A549 (cell line): ENCODE results near the gene UNKL. TPM values are rescaled to one million over a fixed set of nuclear protein-coding genes. Genes with fewer than 3 reads are reported as not detected.

Source experiments
- ATAC-seq, 2 experiments: fragments of 200-7000 bp in 1 of 2; fragments of >200 bp in 1 of 2; cut with Nextera tagmentation in 1 of 2; cut with Tn5 transposase in 1 of 2; 3 replicates each; pipeline versions ENCODE4 v1.8.0 to v1.9.1; 2018 to 2020; ENCODE audit warnings: mild to moderate bottlenecking in 1 of 2, moderate library complexity in 1 of 2
- CTCF ChIA-PET: fragments of 300-600 bp; sonication (Branson Sonifier 250); formaldehyde crosslinking; extraction: SDS; loops from one replicate; lab custom pipeline; 2021; ENCODE audit warnings: antibody characterized with exemption, inconsistent platforms; lab: Yijun Ruan, JAX
- POLR2A ChIA-PET: fragments of 350-600 bp; formaldehyde crosslinking; extraction: SDS; loops from one replicate; lab custom pipeline; 2021; ENCODE audit warnings: antibody characterized with exemption, inconsistent platforms; lab: Yijun Ruan, JAX
- DNase-seq, 2 experiments: peaks; one replicate each; pipeline versions ENCODE4 v3.0.0 to v3.0.0-alpha.2; 2011 to 2016; ENCODE audit warnings: low read depth in 1 of 2, low spot score in 1 of 2
- FAIRE-seq: peaks from 2 replicates; lab custom pipeline; 2011; peaks lifted over from hg19 to GRCh38; lab: Jason Lieb, UNC
- H3K27ac ChIP-seq, 2 experiments: fragments of >200 bp; sonication (Bioruptor Twin); formaldehyde crosslinking; 3 replicates each; pipeline ENCODE4 v1.5.1; 2016 to 2017
- H3K4me1 ChIP-seq: fragments of >200 bp; sonication (Bioruptor Twin); formaldehyde crosslinking; 3 replicates; pipeline ENCODE4 v1.6.1; 2016
- H3K4me2 ChIP-seq: fragments of >200 bp; sonication (Bioruptor Twin); formaldehyde crosslinking; 3 replicates; pipeline ENCODE4 v1.6.1; 2016
- H3K4me3 ChIP-seq: fragments of >200 bp; sonication (Bioruptor Twin); formaldehyde crosslinking; 3 replicates; pipeline ENCODE4 v1.5.1; 2016
- H3K9me3 ChIP-seq: fragments of >200 bp; sonication (Bioruptor Twin); formaldehyde crosslinking; 3 replicates; pipeline ENCODE4 v1.6.1; 2016
- CBX2 ChIP-seq: fragments of 200-600 bp; sonication (generic); IDR thresholded peaks from 2 replicates; pipeline ENCODE4 v1.6.1; 2016; ENCODE audit warnings: low read depth, mild to moderate bottlenecking, borderline replicate concordance
- CHD2 ChIP-seq: fragments of 150-350 bp; IDR thresholded peaks from 2 replicates; pipeline ENCODE4 v1.6.1; 2014; ENCODE audit warnings: low read length; ENCODE audit not compliant: partially characterized antibody
- EHF ChIP-seq: fragments of 250-450 bp; sonication (Bioruptor Pico); IDR thresholded peaks from 2 replicates; pipeline ENCODE4 v1.5.0; 2020; ENCODE audit warnings: mild to moderate bottlenecking
- ELK1 ChIP-seq: fragments of 150-350 bp; IDR thresholded peaks from 2 replicates; pipeline ENCODE4 v1.6.1; 2014; ENCODE audit warnings: low read depth, mild to moderate bottlenecking, low read length
- ESRRA ChIP-seq: fragments of 150-350 bp; IDR thresholded peaks from 2 replicates; pipeline ENCODE4 v1.6.1; 2014; ENCODE audit warnings: mild to moderate bottlenecking, low read length, borderline replicate concordance
- FOXS1 ChIP-seq: fragments of 250-450 bp; sonication (Bioruptor Pico); IDR thresholded peaks from 2 replicates; pipeline ENCODE4 v1.5.0; 2020; ENCODE audit warnings: mild to moderate bottlenecking, moderate library complexity
- GATA3 ChIP-seq: IDR thresholded peaks from 2 replicates; pipeline ENCODE4 v1.6.1; 2012; ENCODE audit warnings: borderline replicate concordance
- HES2 ChIP-seq: fragments of >200 bp; sonication (Bioruptor Twin); formaldehyde crosslinking; IDR thresholded peaks from 2 replicates; pipeline ENCODE4 v1.6.1; 2016
- HOXA7 ChIP-seq: fragments of 250-450 bp; sonication (Bioruptor Pico); IDR thresholded peaks from 2 replicates; pipeline ENCODE4 v1.5.0; 2020; ENCODE audit warnings: mild to moderate bottlenecking, moderate library complexity
- JUN ChIP-seq, 2 experiments: fragments of >200 bp; sonication (Bioruptor Twin); formaldehyde crosslinking; IDR thresholded peaks; 2 replicates in 1 of 2; 3 replicates in 1 of 2; pipeline ENCODE4 v1.6.1; 2016 to 2017
- KDM1A ChIP-seq: fragments of 200-600 bp; sonication (generic); IDR thresholded peaks from 2 replicates; pipeline ENCODE4 v1.6.1; 2016; ENCODE audit warnings: low read depth, mild to moderate bottlenecking
- NFE2L2 ChIP-seq: fragments of 150-350 bp; conservative IDR thresholded peaks from 2 replicates; pipeline ENCODE4 v1.6.1; 2014; ENCODE audit warnings: low read length
- POLR2AphosphoS2 ChIP-seq: conservative IDR thresholded peaks from 2 replicates; pipeline ENCODE4 v1.6.1; 2012; ENCODE audit warnings: low read length, improper control_type of control experiment, inconsistent platforms
- RAD21 ChIP-seq, 2 experiments: fragments of >200 bp in 1 of 2; sonication (Bioruptor Twin) in 1 of 2; formaldehyde crosslinking in 1 of 2; IDR thresholded peaks in 1 of 2; conservative IDR thresholded peaks in 1 of 2; 2 replicates in 1 of 2; 3 replicates in 1 of 2; pipeline ENCODE4 v1.6.1; 2012 to 2018; ENCODE audit warnings: inconsistent platforms in 1 of 2
- RFX5 ChIP-seq: fragments of 450-650 bp; IDR thresholded peaks from 2 replicates; pipeline ENCODE4 v1.7.1; 2014; ENCODE audit warnings: antibody characterized with exemption, mild to moderate bottlenecking, moderate library complexity
- SMC3 ChIP-seq: fragments of >200 bp; sonication (Bioruptor Twin); formaldehyde crosslinking; IDR thresholded peaks from 3 replicates; pipeline ENCODE4 v1.6.1; 2018; ENCODE audit warnings: inconsistent platforms
- ZC3H11A ChIP-seq: fragments of 450-650 bp; IDR thresholded peaks from 2 replicates; pipeline ENCODE4 v1.6.1; 2014; ENCODE audit warnings: antibody characterized with exemption, mild to moderate bottlenecking
- ZFP36 ChIP-seq: fragments of 450-650 bp; IDR thresholded peaks from 2 replicates; pipeline ENCODE4 v1.6.1; 2014; ENCODE audit warnings: borderline replicate concordance; ENCODE audit not compliant: partially characterized antibody
- ZNF302 ChIP-seq: fragments of 250-450 bp; sonication (Bioruptor Pico); IDR thresholded peaks from 2 replicates; pipeline ENCODE4 v1.9.0; 2021; ENCODE audit warnings: inconsistent platforms, mild to moderate bottlenecking, moderate library complexity
- WGBS: methylation state at CpG from one replicate; pipeline ENCODE4 v1.1.6; 2017; ENCODE audit errors: missing lambda C conversion rate; 5-methylcytosine and 5-hydroxymethylcytosine counted together
- polyA plus RNA-seq, 4 experiments: library from polyadenylated mRNA; depleted of rRNA in 3 of 4; stranded (reverse); fragments of >200 nt; fragmentation: RNase III in 1 of 4; extraction: RNeasy Plus Mini Kit Qiagen cat#74134 plus additional on column Dnase treatment in 1 of 4; gene quantifications; 2 replicates in 3 of 4; 3 replicates in 1 of 4; pipeline ENCODE4 v1.2.3, GENCODE V29; 2011 to 2017
- TF ChIP-seq, protein P1 (sequence below): fragments of >200 bp; sonication (Bioruptor Twin); formaldehyde crosslinking; IDR thresholded peaks from 3 replicates; pipeline ENCODE4 v1.6.1; 2016
- TF ChIP-seq, protein P2 (sequence below): fragments of 250-450 bp; sonication (Bioruptor Pico); IDR thresholded peaks from 2 replicates; pipeline ENCODE4 v1.5.0; 2020; ENCODE audit warnings: low read depth, mild to moderate bottlenecking, moderate library complexity

UNKL gene
- polyA plus RNA-seq, 2 of the 4 experiments (the other 2 are of a cell fraction): 20.7 to 37.6 TPM

DNA sequence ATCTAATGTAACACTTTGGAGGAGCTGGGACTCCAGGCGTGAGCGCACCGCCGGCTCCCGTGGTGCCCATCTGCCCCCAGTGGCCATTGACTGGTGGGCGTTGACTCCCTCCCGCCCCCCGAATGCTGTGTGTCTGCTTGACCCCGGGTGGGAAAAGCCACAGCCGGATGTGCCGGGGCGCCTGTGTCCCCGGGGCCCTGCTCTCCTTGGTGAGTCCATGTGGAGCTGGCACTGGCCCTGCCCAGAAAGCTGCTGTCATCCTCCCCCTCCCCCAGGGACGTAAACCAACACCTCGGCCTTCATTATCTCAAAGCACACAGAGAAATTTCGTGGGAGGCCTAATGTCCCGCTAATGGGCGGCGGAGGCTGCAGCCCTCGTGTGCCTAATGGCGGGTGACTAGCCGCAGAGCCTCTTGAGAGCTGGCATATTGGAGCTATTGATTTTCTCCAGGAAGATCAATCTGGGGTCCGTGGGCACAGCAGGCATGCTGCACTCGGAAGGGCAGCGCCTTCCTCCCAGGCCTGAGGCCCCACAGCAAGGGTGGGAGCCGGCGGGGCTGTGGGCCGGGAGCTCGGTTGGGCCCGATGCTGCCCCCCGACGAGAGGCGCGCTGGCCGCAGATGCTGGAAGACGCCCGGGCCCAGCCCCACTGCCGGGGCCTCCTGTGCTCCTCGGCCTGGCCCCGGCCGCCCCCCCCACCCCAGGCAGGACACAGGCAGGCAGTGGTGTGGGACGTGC, 12.4 kb upstream of the UNKL start (continued):
- TF ChIP-seq, protein P1, sequence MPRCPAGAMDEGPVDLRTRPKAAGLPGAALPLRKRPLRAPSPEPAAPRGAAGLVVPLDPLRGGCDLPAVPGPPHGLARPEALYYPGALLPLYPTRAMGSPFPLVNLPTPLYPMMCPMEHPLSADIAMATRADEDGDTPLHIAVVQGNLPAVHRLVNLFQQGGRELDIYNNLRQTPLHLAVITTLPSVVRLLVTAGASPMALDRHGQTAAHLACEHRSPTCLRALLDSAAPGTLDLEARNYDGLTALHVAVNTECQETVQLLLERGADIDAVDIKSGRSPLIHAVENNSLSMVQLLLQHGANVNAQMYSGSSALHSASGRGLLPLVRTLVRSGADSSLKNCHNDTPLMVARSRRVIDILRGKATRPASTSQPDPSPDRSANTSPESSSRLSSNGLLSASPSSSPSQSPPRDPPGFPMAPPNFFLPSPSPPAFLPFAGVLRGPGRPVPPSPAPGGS: no peak
- TF ChIP-seq CBX2: no peak
- no peak for TF ChIP-seq ZC3H11A
- TF ChIP-seq KDM1A: no peak
- no peak for TF ChIP-seq EHF (CRISPR knock-in tag)
- TF ChIP-seq, protein P2, sequence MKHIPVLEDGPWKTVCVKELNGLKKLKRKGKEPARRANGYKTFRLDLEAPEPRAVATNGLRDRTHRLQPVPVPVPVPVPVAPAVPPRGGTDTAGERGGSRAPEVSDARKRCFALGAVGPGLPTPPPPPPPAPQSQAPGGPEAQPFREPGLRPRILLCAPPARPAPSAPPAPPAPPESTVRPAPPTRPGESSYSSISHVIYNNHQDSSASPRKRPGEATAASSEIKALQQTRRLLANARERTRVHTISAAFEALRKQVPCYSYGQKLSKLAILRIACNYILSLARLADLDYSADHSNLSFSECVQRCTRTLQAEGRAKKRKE (CRISPR knock-in tag): no peak
- TF ChIP-seq ELK1: no peak
- no peak for TF ChIP-seq ZFP36
- TF ChIP-seq GATA3: no peak
- no peak for TF ChIP-seq RAD21 (conservative IDR thresholded peaks at IDR 0.05 in 1 of 2, IDR thresholded peaks at IDR 0.05 in 1 of 2)

DNA sequence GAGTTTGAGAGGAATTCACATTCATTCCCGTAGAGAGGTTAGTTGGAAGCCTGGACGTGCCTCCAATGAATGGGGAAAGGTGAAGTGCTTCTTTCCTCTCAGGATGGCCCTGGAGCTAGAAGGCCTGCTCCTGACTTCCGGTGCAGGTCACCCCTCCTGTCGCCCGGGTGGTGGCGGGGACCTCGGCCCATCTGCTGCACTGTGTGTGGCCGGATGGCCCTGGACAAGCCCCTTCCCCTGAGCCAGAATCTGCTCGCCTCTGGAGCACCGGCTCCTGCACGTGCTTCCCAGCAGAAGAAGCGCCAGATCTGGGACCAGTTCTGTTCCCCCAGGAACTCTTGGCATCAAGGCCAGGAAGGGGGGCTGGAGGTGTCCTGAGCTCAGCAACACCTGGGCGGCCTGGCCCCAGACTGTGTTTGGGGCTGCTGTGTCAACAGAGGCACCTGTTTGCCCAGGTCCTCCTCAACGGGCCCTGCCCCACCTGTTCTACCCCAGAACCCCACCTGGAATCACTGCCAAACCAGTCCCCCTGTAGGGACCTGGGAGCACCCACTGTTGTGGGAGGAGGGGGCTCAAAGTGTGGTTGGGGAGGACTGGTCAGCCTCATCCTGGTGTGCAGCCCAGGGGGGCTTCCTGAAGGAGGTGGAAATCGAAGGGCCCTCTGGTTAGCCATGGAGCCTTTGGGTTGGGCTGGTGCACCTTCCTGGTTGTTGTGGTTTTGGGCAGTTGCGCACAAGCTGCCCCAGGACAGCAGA, 11.3 kb upstream of the UNKL start:
- CTCF ChIA-PET: interaction anchor here (5.6 kb wide), 1 partner anchor 14 kb away, joined by 57 read pairs; the partner anchor contains the start of gene CCDC154
- WGBS: 92% methylated on average over 14 of the region's 16 CpGs
- H3K27ac ChIP-seq: peak overlapping the region in 1 of 2 experiments; percentile 10; a peak in 2 of 6 replicates

GRCh38 chr16:1424028-1424427, 9.5 kb upstream of the UNKL start:
- Histone ChIP-seq H3K4me3 (no peak overlapping the region), H3K27ac (no peak overlapping the region), H3K9me3 (no peaks in the 10 kb centered on the region), H3K4me2 (no peak overlapping the region), H3K4me1 (peaks cover 11% of the 10 kb centered on the region; the same call in 1 of the 3 replicates)
- DNase-seq (no peak), FAIRE-seq (no peak), ATAC-seq (no peak)
- 76% methylated on average over 12 of the region's 12 CpGs for WGBS
- ChIA-PET CTCF (no interaction called here), POLR2A (no interaction called here)
- TF ChIP-seq FOXS1 (no peak), CBX2 (no peak), ESRRA (no peak), HOXA7 (CRISPR knock-in tag) (no peak), KDM1A (no peak), ZC3H11A (no peak), ZNF302 (CRISPR knock-in tag) (no peak), SMC3 (no peak), CHD2 (no peak), NFE2L2 (no peak), JUN (IDR thresholded peaks at IDR 0.05) (no peak), POLR2AphosphoS2 (no peak)
- TF ChIP-seq, protein P2 (CRISPR knock-in tag): no peak

More for the DNA sequence above, 11.3 kb upstream of the UNKL start:
- POLR2A ChIA-PET: no interaction called here
- TF ChIP-seq RFX5: no peak
- no peak for TF ChIP-seq HES2
- DNase-seq (no peak), FAIRE-seq (no peak), ATAC-seq (no peak)
- Histone ChIP-seq H3K4me3 (no peak overlapping the region), H3K9me3 (no peaks in the 10 kb centered on the region), H3K4me1 (peaks cover 8% of the 10 kb centered on the region; the same call in 2 of the 3 replicates), H3K4me2 (no peak overlapping the region)
